PC-9 (cell line): ENCODE data around the gene SDC1. TPM values are rescaled to one million over a fixed set of nuclear protein-coding genes. Genes with fewer than 3 reads are reported as not detected.

Source experiments
- BruUV-seq: library from RNA; stranded (reverse); fragments of 400-500 nt; replicated peaks from 2 replicates; lab custom pipeline; 2021; lab: Mats Ljungman, UMichigan
- CTCF ChIA-PET: fragments of 300-600 bp; sonication (Branson Sonifier 250); formaldehyde crosslinking; loops from one replicate; lab custom pipeline; 2022; ENCODE audit warnings: antibody characterized with exemption; lab: Charles Lee
- POLR2A ChIA-PET: fragments of 300-600 bp; sonication (Branson Sonifier 250); formaldehyde crosslinking; loops from one replicate; lab custom pipeline; 2022; ENCODE audit warnings: antibody characterized with exemption; ENCODE audit not compliant: unreplicated experiment; lab: Charles Lee
- DNase-seq, 2 experiments: peaks; one replicate each; pipeline versions ENCODE4 v3.0.0 to v3.0.0-alpha.2; 2015 to 2022; ENCODE audit warnings: mixed read lengths in 1 of 2
- H2AFZ ChIP-seq: fragments of 200-600 bp; sonication (generic); 2 replicates; pipeline ENCODE4 v1.8.1; 2017; ENCODE audit warnings: antibody characterized with exemption
- H3F3A ChIP-seq: fragments of 200-600 bp; sonication (generic); 2 replicates; pipeline ENCODE4 v1.8.1; 2017; ENCODE audit warnings: antibody characterized with exemption, mild to moderate bottlenecking, low read depth; ENCODE audit not compliant: insufficient read depth
- H3K27ac ChIP-seq: fragments of 200-600 bp; sonication (generic); 2 replicates; pipeline ENCODE4 v1.6.1; 2016; ENCODE audit warnings: mixed run types
- H3K27me3 ChIP-seq: fragments of 200-600 bp; sonication (generic); 2 replicates; pipeline ENCODE4 v1.6.1; 2016; ENCODE audit warnings: low read depth, mixed run types; ENCODE audit not compliant: insufficient read depth
- H3K36me3 ChIP-seq: fragments of 200-600 bp; sonication (generic); 2 replicates; pipeline ENCODE4 v1.6.1; 2016; ENCODE audit warnings: low read depth, mixed run types
- H3K4me1 ChIP-seq: fragments of 200-600 bp; sonication (generic); replicated peaks from 2 replicates; pipeline ENCODE4 v1.6.1; 2016; ENCODE audit warnings: mixed run types; ENCODE audit not compliant: insufficient read depth
- H3K4me2 ChIP-seq: fragments of 200-600 bp; sonication (generic); 2 replicates; pipeline ENCODE4 v1.6.1; 2017; ENCODE audit warnings: mixed run types
- H3K4me3 ChIP-seq: fragments of 200-600 bp; sonication (generic); 2 replicates; pipeline ENCODE4 v1.6.1; 2016; ENCODE audit warnings: mixed run types
- H3K79me2 ChIP-seq: fragments of 200-600 bp; sonication (generic); 2 replicates; pipeline ENCODE4 v1.6.1; 2017; ENCODE audit warnings: low read depth, mixed run types
- H3K9me2 ChIP-seq: fragments of 200-600 bp; sonication (generic); 2 replicates; pipeline ENCODE4 v1.8.1; 2017; ENCODE audit warnings: mild to moderate bottlenecking; ENCODE audit not compliant: insufficient read depth
- H3K9me3 ChIP-seq: fragments of 200-600 bp; sonication (generic); 2 replicates; pipeline ENCODE4 v1.8.1; 2016; ENCODE audit warnings: low read depth; ENCODE audit not compliant: insufficient read depth
- H4K20me1 ChIP-seq: fragments of 200-600 bp; sonication (generic); 2 replicates; pipeline ENCODE4 v1.8.1; 2017; ENCODE audit not compliant: insufficient read depth
- CTCF ChIP-seq: fragments of 200-600 bp; sonication (generic); conservative IDR thresholded peaks from 2 replicates; pipeline ENCODE4 v1.6.1; 2017; ENCODE audit warnings: mixed run types, antibody characterized with exemption, mild to moderate bottlenecking, moderate library complexity
- EZH2 ChIP-seq: fragments of 200-600 bp; sonication (generic); IDR thresholded peaks from 2 replicates; pipeline ENCODE4 v1.8.0; 2017; ENCODE audit warnings: antibody characterized with exemption, low read depth
- intact Hi-C: fragments of 100-400 bp; cut with micrococcal nuclease; formaldehyde crosslinking; loops from one replicate; pipeline ENCODE4 v1.10.0; 2022; ENCODE audit not compliant: unreplicated experiment
- total RNA-seq: library from RNA; stranded (reverse); gene quantifications from 2 replicates; pipeline ENCODE4 v1.2.3, GENCODE V29; 2021

Gene SDC1
- total RNA-seq, 1 experiment from 2014 or later = 128 TPM

GRCh38 chr2:20254731-20255130 is 29.8 kb upstream of the SDC1 start:
- Histone ChIP-seq H3K36me3 (peaks cover 87% of the 10 kb centered on the region), H3K4me1 (no peaks in the 10 kb centered on the region), H3K4me2 (no peak overlapping the region), H3K27me3 (no peaks in the 10 kb centered on the region), H3K4me3 (no peak overlapping the region), H3F3A (peaks cover 39% of the 10 kb centered on the region), H3K79me2 (no peaks in the 10 kb centered on the region), H2AFZ (no peak overlapping the region), H4K20me1 (peaks cover 4% of the 10 kb centered on the region; the same call in 1 of the 2 replicates), H3K9me2 (no peaks in the 10 kb centered on the region), H3K27ac (no peak overlapping the region), H3K9me3 (no peaks in the 10 kb centered on the region)
- intact Hi-C loops = no loop called here
- no peak for TF ChIP-seq EZH2
- no peak for TF ChIP-seq CTCF
- CTCF ChIA-PET = no interaction called here
- POLR2A ChIA-PET = no interaction called here
- DNase-seq = no peak
- BruUV-seq = no TSS peak

- H3K9me3 ChIP-seq = no peaks in the 10 kb centered on the region
- ChIA-PET CTCF (interaction anchor here (0.6 to 0.9 kb wide), 2 partner anchors 146 to 787 kb away, joined by 3 read pairs; no protein-coding TSS in a partner anchor), POLR2A (no interaction called here)
- no peaks in the 10 kb centered on the region for H3K9me2 ChIP-seq
- peaks cover 63% of the 10 kb centered on the region for H3K36me3 ChIP-seq
- no TSS peak for BruUV-seq
- no peak overlapping the region for H3K4me2 ChIP-seq
- DNase-seq = no peak
- intact Hi-C loops = no loop called here
- no peak overlapping the region for H3K27ac ChIP-seq
- no peak overlapping the region for H3K4me3 ChIP-seq
- H2AFZ ChIP-seq = no peak overlapping the region
- H3K27me3 ChIP-seq = no peaks in the 10 kb centered on the region
- no peaks in the 10 kb centered on the region for H3K79me2 ChIP-seq
- TF ChIP-seq EZH2 = no peak
- TF ChIP-seq CTCF = no peak
- H3F3A ChIP-seq = peaks cover 40% of the 10 kb centered on the region; the same call in 1 of the 2 replicates
- no peaks in the 10 kb centered on the region; the same call in 1 of the 2 replicates for H4K20me1 ChIP-seq
- no peaks in the 10 kb centered on the region for H3K4me1 ChIP-seq
Observed at GRCh38 chr2:20250436-20250835, 25.5 kb upstream of the SDC1 start.

- H3K36me3 ChIP-seq = peaks cover 51% of the 10 kb centered on the region
- BruUV-seq = no TSS peak
Observed at GRCh38 chr2:20249170-20249569, 24.2 kb upstream of the SDC1 start.

More at GRCh38 chr2:20249170-20249569, 24.2 kb upstream of the SDC1 start:
- H3K9me2 ChIP-seq = no peaks in the 10 kb centered on the region
- POLR2A ChIA-PET = no interaction called here
- TF ChIP-seq CTCF (no peak), EZH2 (no peak)
- H2AFZ ChIP-seq = no peak overlapping the region
- no peak overlapping the region for H3K27ac ChIP-seq
- H3K4me3 ChIP-seq = no peak overlapping the region
- H3K9me3 ChIP-seq = no peaks in the 10 kb centered on the region
- peaks cover 43% of the 10 kb centered on the region; the same call in 1 of the 2 replicates for H3F3A ChIP-seq
- intact Hi-C loops = no loop called here
- H3K4me1 ChIP-seq = no peaks in the 10 kb centered on the region
- H3K4me2 ChIP-seq = no peak overlapping the region
- no peaks in the 10 kb centered on the region for H3K27me3 ChIP-seq
- CTCF ChIA-PET = no interaction called here
- no peaks in the 10 kb centered on the region for H4K20me1 ChIP-seq
- DNase-seq = no peak
- no peaks in the 10 kb centered on the region for H3K79me2 ChIP-seq
